IPS DF 4.7 (cell line): ENCODE data around the gene KCNQ4.

Experiments
- DNase-seq: peaks from one replicate; pipeline ENCODE4 v3.0.0-alpha.2; 2013; ENCODE audit warnings: low spot score; ENCODE audit errors: extremely low read depth

Gene KCNQ4

GRCh38 chr1:40794974-40795715 is 11.6 kb downstream of the KCNQ4 start:
- no peak for DNase-seq

DNA sequence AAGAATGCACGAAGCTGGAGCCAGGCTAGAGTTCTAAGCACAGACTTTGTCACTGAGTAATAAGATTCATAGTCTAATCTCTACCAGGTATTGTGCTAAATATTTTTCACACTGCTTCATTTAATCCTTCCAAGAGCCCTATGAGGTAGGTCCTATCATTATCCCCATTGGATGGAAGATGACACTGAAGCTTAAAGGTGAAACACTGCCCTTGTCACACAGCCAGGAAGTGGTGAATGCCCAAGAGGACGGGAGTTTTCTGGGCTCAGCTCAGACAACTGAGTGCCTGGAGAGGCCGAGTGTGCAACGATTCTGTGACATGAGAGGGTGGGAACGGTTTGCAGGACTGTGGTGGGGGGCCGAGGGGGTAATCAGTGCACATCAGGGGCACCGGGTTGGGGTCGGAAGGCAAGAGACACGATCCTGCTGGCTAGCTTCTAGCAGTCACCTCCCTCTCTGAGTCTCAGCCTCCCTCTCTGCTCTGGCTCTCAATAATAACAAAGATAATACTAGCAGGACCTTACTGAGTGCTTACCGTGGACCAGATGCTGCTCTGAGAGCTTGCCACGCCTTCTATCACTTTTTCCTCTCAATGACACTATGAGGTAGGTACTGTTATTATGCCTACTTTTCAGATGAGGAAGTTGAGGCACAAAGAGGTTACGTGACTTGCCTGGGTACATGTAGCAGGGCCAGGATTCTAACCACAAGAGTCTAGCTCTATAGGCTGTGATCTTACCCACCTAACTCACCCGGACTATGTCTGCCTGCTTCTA is 12.4 kb downstream of the KCNQ4 start:
- no peak for DNase-seq

GRCh38 chr1:40796939-40797667 is 13.5 kb downstream of the KCNQ4 start:
- no peak for DNase-seq

- no peak for DNase-seq
These were observed 14.1 kb downstream of the KCNQ4 start for GRCh38 chr1:40797668-40798010.

- DNase-seq, result no peak
These were observed 15.0 kb downstream of the KCNQ4 start for GRCh38 chr1:40798366-40799281.

DNA sequence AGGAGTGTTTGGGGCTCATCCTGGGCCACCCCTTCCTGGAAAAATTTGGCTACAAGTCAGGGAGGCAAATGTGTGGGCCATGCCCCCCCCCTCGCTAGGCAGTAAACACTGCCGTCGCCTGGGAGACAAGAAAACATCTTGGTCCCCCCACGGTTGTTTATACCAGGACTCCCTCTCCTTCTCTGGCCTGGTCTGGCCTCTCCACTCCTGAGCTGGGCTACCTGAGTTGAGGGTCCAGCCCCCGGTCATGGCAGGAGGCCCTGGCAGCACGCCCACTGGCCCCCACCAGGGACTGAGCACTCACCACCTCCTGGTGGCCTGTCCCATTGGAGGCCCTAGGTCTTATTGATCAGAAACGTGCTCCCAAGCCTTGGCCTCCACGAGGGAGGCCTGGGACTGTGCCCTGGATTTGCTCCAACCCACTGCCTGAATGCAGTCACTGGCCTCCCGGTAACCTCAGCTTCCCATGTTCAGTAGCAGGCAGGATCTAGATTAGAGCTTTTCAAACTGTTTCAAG is 15.8 kb downstream of the KCNQ4 start:
- no peak for DNase-seq

DNA sequence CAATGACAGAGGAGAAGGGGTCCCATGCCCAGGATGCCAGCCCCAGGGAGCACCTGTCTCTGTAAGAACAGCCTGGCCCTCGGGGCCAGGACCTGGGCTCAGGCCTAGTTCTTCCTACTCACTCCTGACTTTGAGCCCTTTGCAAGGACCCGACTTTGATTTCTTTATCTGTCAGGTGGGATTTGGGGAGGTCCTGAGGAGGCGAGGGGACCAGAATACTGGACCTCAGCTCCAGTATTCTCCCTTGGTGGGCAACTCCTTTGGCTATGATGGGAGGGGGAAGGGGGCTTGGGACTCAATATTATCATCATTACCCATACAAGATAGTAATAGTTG is 18.1 kb downstream of the KCNQ4 start:
- DNase-seq, result no peak

DNA sequence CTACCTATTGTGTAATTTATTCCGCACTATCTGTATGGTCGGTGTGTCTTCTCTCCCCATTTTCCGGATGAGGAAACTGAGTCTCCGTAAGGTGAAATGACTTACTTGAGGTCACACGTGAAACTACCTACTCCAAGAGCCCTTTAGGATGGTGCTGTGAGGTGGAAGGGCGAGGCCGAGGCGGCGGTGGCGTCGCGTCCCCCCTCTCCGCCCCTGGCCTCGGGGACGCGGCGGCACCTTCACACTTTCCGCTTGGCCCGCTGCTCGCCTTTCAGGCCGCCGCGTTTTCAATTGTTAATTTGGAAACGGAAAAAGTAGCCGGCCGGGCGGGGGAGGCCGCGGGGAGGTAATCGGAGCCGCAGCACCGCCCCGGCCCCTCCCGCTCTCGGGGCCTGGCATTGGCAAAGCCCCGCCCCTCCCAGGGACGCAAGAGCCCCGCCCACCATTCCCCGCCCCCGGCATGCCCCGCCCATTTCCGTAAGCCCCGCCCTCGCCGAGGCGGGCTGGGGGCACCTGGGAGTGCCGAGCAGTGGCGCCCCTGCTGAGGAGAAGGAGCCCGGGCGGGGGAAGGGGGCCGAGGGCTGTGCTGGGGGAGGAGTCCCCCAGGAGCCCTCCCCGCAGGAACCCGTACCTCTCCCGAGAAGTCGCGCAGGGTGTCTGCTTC is 18.6 kb downstream of the KCNQ4 start:
- DNase-seq, result no peak

GRCh38 chr1:40802742-40803113 is 19.1 kb downstream of the KCNQ4 start:
- no peak for DNase-seq

GRCh38 chr1:40803447-40803846 is 19.9 kb downstream of the KCNQ4 start:
- DNase-seq, result no peak

- no peak for DNase-seq
These were observed 20.3 kb downstream of the KCNQ4 start for GRCh38 chr1:40803902-40804301.

DNA sequence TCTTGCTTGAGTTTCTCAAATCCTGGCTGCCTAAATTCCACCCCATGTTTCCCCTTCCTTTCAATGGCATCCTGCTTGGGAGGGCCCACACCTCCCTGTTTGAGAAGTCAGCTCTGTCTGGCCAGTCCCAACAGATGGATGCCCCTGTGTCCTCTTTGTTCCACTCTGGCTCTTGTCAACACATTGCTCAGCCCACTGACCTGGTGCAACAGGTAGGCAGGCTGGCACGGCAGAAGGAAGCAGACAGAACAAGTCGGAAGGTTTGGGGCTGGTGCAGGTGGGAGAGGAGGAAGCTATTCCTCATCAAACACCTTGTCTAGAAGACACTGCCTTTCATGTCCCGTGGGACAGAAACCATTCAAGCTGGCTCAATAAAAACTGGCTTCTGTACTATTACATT is 22.7 kb downstream of the KCNQ4 start:
- no peak for DNase-seq

- no peak for DNase-seq
These were observed 23.4 kb downstream of the KCNQ4 start for GRCh38 chr1:40806731-40807695.

GRCh38 chr1:40808002-40808401 is 24.4 kb downstream of the KCNQ4 start:
- DNase-seq, result no peak

GRCh38 chr1:40808444-40808843 is 24.9 kb downstream of the KCNQ4 start:
- no peak for DNase-seq

- DNase-seq, result no peak
These were observed 25.3 kb downstream of the KCNQ4 start for GRCh38 chr1:40808909-40809308.

GRCh38 chr1:40810927-40811326 is 27.3 kb downstream of the KCNQ4 start:
- no peak for DNase-seq

GRCh38 chr1:40815420-40815819 is 31.8 kb downstream of the KCNQ4 start:
- no peak for DNase-seq

DNA sequence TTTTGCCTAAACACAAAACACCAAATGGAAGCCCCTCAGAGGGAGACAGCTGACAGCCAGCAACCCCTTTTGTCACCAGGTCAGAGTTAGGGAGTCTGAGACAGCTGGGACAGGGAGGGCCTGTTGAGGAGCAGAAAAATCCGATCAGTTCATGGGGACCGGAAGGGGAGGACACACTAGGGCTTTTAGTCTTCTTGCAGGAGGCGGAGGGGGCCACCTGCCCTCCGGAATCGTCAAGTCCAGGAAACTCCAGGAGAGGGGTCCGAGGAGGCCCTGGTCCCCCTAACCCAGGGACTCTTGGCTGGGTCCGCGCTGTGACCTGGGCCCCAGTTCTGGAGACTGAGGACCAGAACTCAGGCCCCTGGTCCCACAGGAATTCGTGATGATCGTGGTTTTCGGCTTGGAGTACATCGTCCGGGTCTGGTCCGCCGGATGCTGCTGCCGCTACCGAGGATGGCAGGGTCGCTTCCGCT is 34.2 kb downstream of the KCNQ4 start:
- DNase-seq, result no peak
